ENCODE data around the gene OLFML3.

Gene OLFML3

GRCh38 chr1:113950908-113951307 lies 28.4 kb upstream of the OLFML3 start:
- no peak for DNase-seq (ENCODE audit: low read depth)

DNA sequence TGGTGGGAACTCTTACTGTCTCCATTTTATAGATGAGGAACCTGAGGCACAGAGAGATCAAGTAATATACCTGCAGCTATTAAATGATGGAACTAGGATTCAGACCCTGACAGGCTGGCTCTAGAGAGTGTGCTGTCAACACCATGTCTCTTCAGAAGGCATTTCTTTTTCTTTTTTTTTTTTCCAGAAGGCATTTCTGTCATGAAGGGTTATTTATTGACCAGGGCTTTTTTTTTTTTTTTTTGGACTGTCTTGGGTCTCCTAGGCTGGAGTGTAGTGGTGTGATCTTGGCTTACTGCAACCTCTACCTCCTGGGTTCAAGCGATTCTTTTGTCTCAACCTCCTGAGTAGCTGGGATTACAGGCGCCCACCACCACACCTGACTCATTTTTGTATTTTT lies 27.6 kb upstream of the OLFML3 start:
- no peak for DNase-seq (ENCODE audit: low read depth)

- no peak for DNase-seq (ENCODE audit: low read depth)
These were observed 21.3 kb upstream of the OLFML3 start for GRCh38 chr1:113957984-113958383.

DNA sequence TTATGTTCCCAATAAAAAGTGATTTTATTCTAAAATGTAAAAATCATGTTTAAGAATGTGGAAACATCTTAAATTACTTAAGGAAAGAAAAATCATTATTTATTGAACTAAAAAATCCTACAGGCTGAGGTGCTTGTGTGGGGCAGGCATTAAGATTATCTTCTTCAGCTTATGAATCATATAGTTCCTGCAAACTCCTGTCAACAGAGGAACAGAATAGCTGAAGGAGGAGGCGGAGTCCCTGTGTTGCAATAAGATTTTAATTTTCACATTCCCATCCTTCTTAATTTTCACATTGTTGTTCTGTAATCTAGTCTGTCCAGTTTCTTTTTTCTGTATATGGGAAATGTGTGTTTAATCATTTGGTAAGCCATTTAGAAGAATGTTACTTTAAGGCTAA lies 20.6 kb upstream of the OLFML3 start:
- no peak for DNase-seq (ENCODE audit: low read depth)

- no peak for DNase-seq (ENCODE audit: low read depth)
These were observed 15.9 kb upstream of the OLFML3 start for GRCh38 chr1:113963281-113963906.

- DNase-seq (ENCODE audit: low read depth): no peak
These were observed 13.4 kb upstream of the OLFML3 start for GRCh38 chr1:113965703-113966412.

DNA sequence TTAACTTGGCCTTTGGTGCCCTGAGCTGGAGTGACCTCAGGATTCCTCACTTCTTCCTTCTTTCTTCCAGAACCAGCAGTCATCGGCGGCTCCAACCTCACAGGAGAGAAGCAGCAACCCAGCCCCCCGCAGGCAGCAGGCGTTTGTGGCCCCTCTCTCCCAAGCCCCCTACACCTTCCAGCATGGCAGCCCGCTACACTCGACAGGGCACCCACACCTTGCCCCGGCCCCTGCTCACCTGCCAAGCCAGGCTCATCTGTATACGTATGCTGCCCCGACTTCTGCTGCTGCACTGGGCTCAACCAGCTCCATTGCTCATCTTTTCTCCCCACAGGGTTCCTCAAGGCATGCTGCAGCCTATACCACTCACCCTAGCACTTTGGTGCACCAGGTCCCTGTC lies 6.3 kb upstream of the OLFML3 start:
- DNase-seq (ENCODE audit: low read depth): no peak

DNA sequence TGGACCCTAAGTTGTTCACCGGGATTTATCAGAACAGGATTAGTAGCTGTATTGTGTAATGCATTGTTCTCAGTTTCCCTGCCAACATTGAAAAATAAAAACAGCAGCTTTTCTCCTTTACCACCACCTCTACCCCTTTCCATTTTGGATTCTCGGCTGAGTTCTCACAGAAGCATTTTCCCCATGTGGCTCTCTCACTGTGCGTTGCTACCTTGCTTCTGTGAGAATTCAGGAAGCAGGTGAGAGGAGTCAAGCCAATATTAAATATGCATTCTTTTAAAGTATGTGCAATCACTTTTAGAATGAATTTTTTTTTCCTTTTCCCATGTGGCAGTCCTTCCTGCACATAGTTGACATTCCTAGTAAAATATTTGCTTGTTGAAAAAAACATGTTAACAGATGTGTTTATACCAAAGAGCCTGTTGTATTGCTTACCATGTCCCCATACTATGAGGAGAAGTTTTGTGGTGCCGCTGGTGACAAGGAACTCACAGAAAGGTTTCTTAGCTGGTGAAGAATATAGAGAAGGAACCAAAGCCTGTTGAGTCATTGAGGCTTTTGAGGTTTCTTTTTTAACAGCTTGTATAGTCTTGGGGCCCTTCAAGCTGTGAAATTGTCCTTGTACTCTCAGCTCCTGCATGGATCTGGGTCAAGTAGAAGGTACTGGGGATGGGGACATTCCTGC lies 3.9 kb upstream of the OLFML3 start:
- DNase-seq (ENCODE audit: low read depth): no peak

GRCh38 chr1:113976609-113977278 lies 2.5 kb upstream of the OLFML3 start:
- no peak for DNase-seq (ENCODE audit: low read depth)

GRCh38 chr1:113977906-113978305 lies 1.4 kb upstream of the OLFML3 start:
- no peak for DNase-seq (ENCODE audit: low read depth)

GRCh38 chr1:113980110-113980509 lies 836 bp downstream of the OLFML3 start:
- no peak for DNase-seq (ENCODE audit: low read depth)

- no peak for DNase-seq (ENCODE audit: low read depth)
These were observed 3.0 kb downstream of the OLFML3 start for GRCh38 chr1:113981962-113982931.

- DNase-seq (ENCODE audit: low read depth): no peak
These were observed 3.7 kb downstream of the OLFML3 start for GRCh38 chr1:113982949-113983348.

GRCh38 chr1:113983391-113983790 lies 4.1 kb downstream of the OLFML3 start:
- no peak for DNase-seq (ENCODE audit: low read depth)

GRCh38 chr1:113983826-113984225 lies 4.6 kb downstream of the OLFML3 start:
- no peak for DNase-seq (ENCODE audit: low read depth)

- DNase-seq (ENCODE audit: low read depth): no peak
These were observed 5.4 kb downstream of the OLFML3 start for GRCh38 chr1:113984710-113985109.

GRCh38 chr1:113986802-113987201 lies 7.5 kb downstream of the OLFML3 start:
- no peak for DNase-seq (ENCODE audit: low read depth)

DNA sequence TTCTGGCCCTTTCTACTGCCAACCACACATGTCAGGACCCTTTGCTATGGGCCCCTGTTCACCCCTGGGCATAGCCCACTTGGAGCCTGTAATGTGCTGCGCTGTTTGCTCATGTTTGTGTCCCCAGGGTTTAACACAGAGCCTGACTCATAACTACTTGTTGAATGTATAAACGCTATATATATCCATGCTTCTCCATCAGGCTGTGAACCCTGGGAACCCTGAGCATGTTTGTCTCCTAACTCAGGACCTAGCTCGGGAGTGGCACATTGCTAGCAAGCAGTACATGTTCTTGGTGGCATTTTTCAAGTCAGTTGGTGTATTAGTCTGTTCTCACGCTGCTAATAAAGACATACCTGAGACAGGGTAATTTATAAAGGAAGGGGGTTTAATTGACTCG lies 8.0 kb downstream of the OLFML3 start:
- no peak for DNase-seq (ENCODE audit: low read depth)

DNA sequence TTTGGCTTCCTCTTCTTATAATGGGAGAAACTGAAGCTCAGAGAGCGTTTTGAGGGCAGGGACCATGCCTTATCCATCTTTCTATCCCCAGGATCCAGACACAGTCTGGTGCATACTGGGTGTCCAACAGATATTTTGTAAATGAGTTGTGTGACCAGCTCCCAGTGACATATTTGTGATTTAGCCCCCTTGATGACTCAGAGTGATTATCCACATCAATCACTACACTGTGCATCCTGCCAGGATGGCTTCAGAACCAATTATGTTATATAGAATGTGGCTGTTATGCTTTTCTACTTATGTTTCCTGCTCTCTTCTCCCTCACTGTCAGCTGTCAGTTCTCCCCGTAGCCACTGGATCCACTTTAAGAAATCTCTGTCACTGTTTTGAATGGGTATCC lies 11.3 kb downstream of the OLFML3 start:
- DNase-seq (ENCODE audit: low read depth): no peak

GRCh38 chr1:113990961-113991360 lies 11.7 kb downstream of the OLFML3 start:
- DNase-seq (ENCODE audit: low read depth): no peak

DNA sequence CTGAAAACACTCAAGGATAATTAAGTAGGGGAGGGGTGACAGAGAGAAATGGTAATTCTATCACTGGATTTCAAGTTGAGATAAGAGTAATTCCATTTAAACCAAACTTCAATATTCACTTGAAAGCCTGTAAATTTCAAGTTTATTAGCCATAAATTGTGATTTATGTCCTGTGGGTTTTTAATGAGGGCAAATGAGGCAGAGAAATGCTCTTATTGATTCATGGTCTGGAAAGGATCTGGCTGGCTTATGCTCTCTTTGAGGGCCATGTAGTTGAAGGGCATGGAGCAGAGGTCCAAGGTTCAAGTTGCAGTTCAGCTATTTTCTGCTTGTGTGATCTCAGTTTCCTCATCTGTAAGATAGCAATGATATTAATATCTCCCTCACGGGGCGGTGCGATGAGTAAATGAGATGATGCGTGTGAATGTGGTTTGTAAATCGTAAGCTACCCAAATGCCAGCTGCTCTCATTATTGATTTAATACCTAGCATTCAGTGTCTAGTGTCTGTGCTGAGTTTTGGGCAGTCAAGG lies 12.3 kb downstream of the OLFML3 start:
- DNase-seq (ENCODE audit: low read depth): no peak
